ENCODE data around the gene BCL2L11.

DNA sequence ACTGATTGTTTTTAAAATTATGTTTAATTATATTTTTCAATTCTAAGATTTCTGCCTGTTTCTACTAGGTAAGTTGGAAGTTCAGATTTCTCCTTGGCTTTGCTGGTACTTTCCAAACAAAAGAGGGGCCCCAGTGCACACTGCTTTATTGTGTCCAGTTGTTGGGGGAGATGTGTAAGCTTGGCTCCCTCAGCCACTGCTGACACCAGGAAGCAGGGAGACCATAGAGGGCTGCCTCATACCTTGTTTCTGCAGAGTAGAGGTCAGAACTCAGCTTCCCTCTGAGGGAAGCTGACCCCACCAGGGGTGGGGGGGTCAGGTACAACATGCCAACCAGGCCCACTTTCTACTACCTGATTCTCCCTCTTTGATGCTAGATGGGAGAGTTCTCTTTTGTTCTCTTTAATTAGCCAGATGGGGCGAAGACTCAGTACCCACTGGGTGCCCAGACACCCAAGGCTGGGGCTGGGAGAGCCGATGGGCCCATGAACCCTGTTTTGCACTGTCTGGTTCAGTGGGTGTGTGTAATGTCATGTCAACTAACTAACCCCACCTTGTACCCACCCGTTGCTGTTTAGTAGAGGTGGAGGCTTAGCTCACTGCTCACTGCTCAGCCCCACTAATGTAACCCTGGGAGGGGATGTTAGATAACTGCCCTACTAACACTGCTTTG lies 14.7 kb downstream of the BCL2L11 start:
- TF ChIP-seq POLR2AphosphoS2 (IDR thresholded peaks at IDR 0.05; ENCODE audit: low read length) (no peak), ZNF316 (IDR thresholded peaks at IDR 0.05) (no peak), CREB1 (IDR thresholded peaks at IDR 0.05) (no peak), CREB1 (CRISPR knock-in tag; IDR thresholded peaks at IDR 0.05) (no peak), NR2F6 (CRISPR knock-in tag; IDR thresholded peaks at IDR 0.05) (no peak), RBM17 (IDR thresholded peaks at IDR 0.05; ENCODE audit: borderline replicate concordance, low read depth, low read length) (no peak), RFX5 (IDR thresholded peaks at IDR 0.05; ENCODE audit: low read depth, low read length) (no peak), SUPT5H (IDR thresholded peaks at IDR 0.05) (no peak)
- TF ChIP-seq, protein P1, sequence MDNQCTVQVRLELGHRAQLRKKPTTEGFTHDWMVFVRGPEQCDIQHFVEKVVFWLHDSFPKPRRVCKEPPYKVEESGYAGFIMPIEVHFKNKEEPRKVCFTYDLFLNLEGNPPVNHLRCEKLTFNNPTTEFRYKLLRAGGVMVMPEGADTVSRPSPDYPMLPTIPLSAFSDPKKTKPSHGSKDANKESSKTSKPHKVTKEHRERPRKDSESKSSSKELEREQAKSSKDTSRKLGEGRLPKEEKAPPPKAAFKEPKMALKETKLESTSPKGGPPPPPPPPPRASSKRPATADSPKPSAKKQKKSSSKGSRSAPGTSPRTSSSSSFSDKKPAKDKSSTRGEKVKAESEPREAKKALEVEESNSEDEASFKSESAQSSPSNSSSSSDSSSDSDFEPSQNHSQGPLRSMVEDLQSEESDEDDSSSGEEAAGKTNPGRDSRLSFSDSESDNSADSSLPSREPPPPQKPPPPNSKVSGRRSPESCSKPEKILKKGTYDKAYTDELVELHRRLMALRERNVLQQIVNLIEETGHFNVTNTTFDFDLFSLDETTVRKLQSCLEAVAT (IDR thresholded peaks at IDR 0.05): no peak
- TF ChIP-seq, protein P2, sequence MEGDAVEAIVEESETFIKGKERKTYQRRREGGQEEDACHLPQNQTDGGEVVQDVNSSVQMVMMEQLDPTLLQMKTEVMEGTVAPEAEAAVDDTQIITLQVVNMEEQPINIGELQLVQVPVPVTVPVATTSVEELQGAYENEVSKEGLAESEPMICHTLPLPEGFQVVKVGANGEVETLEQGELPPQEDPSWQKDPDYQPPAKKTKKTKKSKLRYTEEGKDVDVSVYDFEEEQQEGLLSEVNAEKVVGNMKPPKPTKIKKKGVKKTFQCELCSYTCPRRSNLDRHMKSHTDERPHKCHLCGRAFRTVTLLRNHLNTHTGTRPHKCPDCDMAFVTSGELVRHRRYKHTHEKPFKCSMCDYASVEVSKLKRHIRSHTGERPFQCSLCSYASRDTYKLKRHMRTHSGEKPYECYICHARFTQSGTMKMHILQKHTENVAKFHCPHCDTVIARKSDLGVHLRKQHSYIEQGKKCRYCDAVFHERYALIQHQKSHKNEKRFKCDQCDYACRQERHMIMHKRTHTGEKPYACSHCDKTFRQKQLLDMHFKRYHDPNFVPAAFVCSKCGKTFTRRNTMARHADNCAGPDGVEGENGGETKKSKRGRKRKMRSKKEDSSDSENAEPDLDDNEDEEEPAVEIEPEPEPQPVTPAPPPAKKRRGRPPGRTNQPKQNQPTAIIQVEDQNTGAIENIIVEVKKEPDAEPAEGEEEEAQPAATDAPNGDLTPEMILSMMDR (IDR thresholded peaks at IDR 0.05 in 2 of 3, conservative IDR thresholded peaks at IDR 0.05 in 1 of 3; ENCODE audit: insufficient read depth in 2 of 3, low read depth in 1 of 3, low read length in 3 of 3): no peak
